ENCODE measurements around the gene CT45A9. TPM values are rescaled to one million over a fixed set of nuclear protein-coding genes. Genes with fewer than 3 reads are reported as not detected.
A peak's percentile ranks its signal among the peaks of the same experiment; 100 is the strongest.
"Not testable (repeated sequence)": the region's sequence is repeated elsewhere in the genome, so short reads cannot be mapped to it uniquely, and the experiment has no call there.

The CT45A9 gene
- total RNA-seq, 6 donors from 2014 or later = not detected

- H3K4me1 ChIP-seq = no peaks in the 10 kb centered on the region
- no peak overlapping the region for H3K4me3 ChIP-seq
- TF ChIP-seq CTCF (IDR thresholded peaks at IDR 0.05) (no peak), POLR2AphosphoS5 (IDR thresholded peaks at IDR 0.05) (no peak), POLR2A (IDR thresholded peaks at IDR 0.05) (no peak), EP300 (IDR thresholded peaks at IDR 0.05) (no peak)
- H3K36me3 ChIP-seq = no peaks in the 10 kb centered on the region
- ATAC-seq (ENCODE audit: low FRiP score in 2 of 2) = no peak
- H3K27me3 ChIP-seq = no peaks in the 10 kb centered on the region
- no peaks in the 10 kb centered on the region for H3K9me3 ChIP-seq
- DNase-seq = no peak
- WGBS, 2 donors = 78 to 88% methylated on average over 10 to 14 of the region's 14 CpGs
- H3K27ac ChIP-seq = no peak overlapping the region
Measured at GRCh38 chrX:135890087-135890585, 18.5 kb upstream of the CT45A9 start.

- H3K9me3 ChIP-seq; H3K4me3 ChIP-seq; H3K27me3 ChIP-seq; DNase-seq; H3K4me1 ChIP-seq; ATAC-seq (ENCODE audit: low FRiP score in 2 of 2); H3K36me3 ChIP-seq; H3K27ac ChIP-seq: not testable (repeated sequence)
- WGBS, 2 donors = 81 to 94% methylated on average over 2 to 8 of the region's 15 CpGs
Measured at GRCh38 chrX:135888976-135889375, 17.4 kb upstream of the CT45A9 start.

- peak in 1 of 2 donors; percentile 13 for DNase-seq
Measured at GRCh38 chrX:135888230-135888629, 16.6 kb upstream of the CT45A9 start.

GRCh38 chrX:135882741-135883140 is 11.1 kb upstream of the CT45A9 start:
- not testable (repeated sequence) for H3K4me1 ChIP-seq; ATAC-seq (ENCODE audit: low FRiP score in 2 of 2); DNase-seq; H3K27ac ChIP-seq; H3K36me3 ChIP-seq; H3K27me3 ChIP-seq; H3K4me3 ChIP-seq; H3K9me3 ChIP-seq
- WGBS, 2 donors = 46 to 60% methylated on average over 4 to 5 of the region's 5 CpGs

More at GRCh38 chrX:135888230-135888629, 16.6 kb upstream of the CT45A9 start:
- not testable (repeated sequence) for H3K4me3 ChIP-seq; H3K27ac ChIP-seq; H3K36me3 ChIP-seq; H3K9me3 ChIP-seq; H3K27me3 ChIP-seq; H3K4me1 ChIP-seq; ATAC-seq (ENCODE audit: low FRiP score in 2 of 2)
- 88 to 92% methylated on average over 9 to 10 of the region's 18 CpGs for WGBS, 2 donors

GRCh38 chrX:135854438-135854837 is 17.2 kb downstream of the CT45A9 start, which contains the start of gene CT45A8:
Gene CT45A8, minus strand, starts transcription at chrX:135854538. Its CDS starts 3,755 bp downstream, at chrX:135850783.
- H3K4me3 ChIP-seq; H3K27ac ChIP-seq; ATAC-seq (ENCODE audit: low FRiP score in 2 of 2); DNase-seq; H3K36me3 ChIP-seq; H3K9me3 ChIP-seq; H3K4me1 ChIP-seq; H3K27me3 ChIP-seq: not testable (repeated sequence)
- WGBS, 2 donors = no CpG with 5 or more reads among the region's 17 CpGs

- DNase-seq; H3K36me3 ChIP-seq; H3K27ac ChIP-seq; H3K4me3 ChIP-seq; H3K9me3 ChIP-seq; ATAC-seq (ENCODE audit: low FRiP score in 2 of 2); H3K4me1 ChIP-seq; H3K27me3 ChIP-seq: not testable (repeated sequence)
- no CpG with 5 or more reads among the region's 17 CpGs for whole genome bisulfite sequencing, 2 donors
Measured at GRCh38 chrX:135837180-135837579, 34.4 kb downstream of the CT45A9 start, which contains the start of gene CT45A7. Gene CT45A7, minus strand, starts transcription at chrX:135837280. Its CDS starts 3,747 bp downstream, at chrX:135833533.

- not testable (repeated sequence) for H3K4me3 ChIP-seq; H3K36me3 ChIP-seq; H3K27ac ChIP-seq; H3K9me3 ChIP-seq; H3K27me3 ChIP-seq; DNase-seq; ATAC-seq (ENCODE audit: low FRiP score in 2 of 2); H3K4me1 ChIP-seq
- WGBS, 2 donors = no CpG with 5 or more reads among the region's 17 CpGs
Measured at GRCh38 chrX:135819912-135820311, 51.7 kb downstream of the CT45A9 start, which contains the start of gene CT45A2. Gene CT45A2, minus strand, starts transcription at chrX:135820012. Its CDS starts 3,747 bp downstream, at chrX:135816265.

Other genes with a start within 250 kb of the CT45A9 start
- not detected for gene CT45A1, start 158.2 kb downstream of the CT45A9 start, total RNA-seq
- not detected for gene CT45A3, start 103.6 kb downstream of the CT45A9 start, total RNA-seq
- gene CT45A5, start 86.3 kb downstream of the CT45A9 start, total RNA-seq = not detected
- not detected for gene CT45A6, start 69.0 kb downstream of the CT45A9 start, total RNA-seq
- not detected for gene CT45A2, start 51.8 kb downstream of the CT45A9 start, total RNA-seq
- gene CT45A7, start 34.5 kb downstream of the CT45A9 start, total RNA-seq = not detected
- gene CT45A8, start 17.3 kb downstream of the CT45A9 start, total RNA-seq = not detected
- gene CT45A10, start 21.6 kb upstream of the CT45A9 start, total RNA-seq = not detected
- gene SAGE1, start 21.9 kb upstream of the CT45A9 start, total RNA-seq = under 1 TPM in 1 of 6 donors, not detected in 5; 0.10 TPM
- 10 to 100 TPM in 4 of 6 donors, 1 to 10 TPM in 2; 7.2 to 32.2 (median 24.9) TPM for gene MMGT1, start 102.2 kb upstream of the CT45A9 start, total RNA-seq
- gene SLC9A6, start 113.6 kb upstream of the CT45A9 start, total RNA-seq = 10 to 100 TPM in 4 of 6 donors, 1 to 10 TPM in 2; 4.7 to 16.9 (median 11.5) TPM

Measured in upper lobe of left lung (tissue), 6 donors.